NCI-H1092 (cell line): ENCODE measurements around the gene MDFIC2.
"Not testable (repeated sequence)": the region's sequence is repeated elsewhere in the genome, so short reads cannot be mapped to it uniquely, and the experiment has no call there.

Experiments
- DNase-seq: peaks from one replicate; lab custom pipeline; 2025; lab: John Stamatoyannopoulos, UW

Gene MDFIC2

DNA sequence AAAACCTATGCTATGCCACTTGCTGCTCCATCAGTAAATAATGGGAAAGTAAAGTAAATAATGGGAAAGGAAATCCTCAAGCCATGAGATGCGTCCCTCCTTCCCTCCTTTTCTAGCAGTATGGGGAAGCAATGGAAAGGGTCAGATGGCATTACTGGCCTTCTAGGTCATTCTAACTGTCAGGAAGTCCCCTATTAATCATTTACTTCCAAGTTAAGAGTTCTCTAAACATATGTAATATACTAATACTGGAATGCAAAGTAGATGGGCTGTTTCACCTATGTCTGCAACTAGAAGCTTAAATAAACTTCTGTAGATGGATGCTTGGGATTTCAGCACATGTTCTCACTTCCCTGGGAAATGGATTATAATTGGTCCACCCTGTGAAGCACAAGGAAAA is 55.9 kb downstream of the MDFIC2 start:
- no peak for DNase-seq

GRCh38 chr3:70250492-70250891 is 61.9 kb downstream of the MDFIC2 start:
- DNase-seq: no peak

- DNase-seq: no peak
Observed at GRCh38 chr3:70249509-70250160, 62.8 kb downstream of the MDFIC2 start.

DNA sequence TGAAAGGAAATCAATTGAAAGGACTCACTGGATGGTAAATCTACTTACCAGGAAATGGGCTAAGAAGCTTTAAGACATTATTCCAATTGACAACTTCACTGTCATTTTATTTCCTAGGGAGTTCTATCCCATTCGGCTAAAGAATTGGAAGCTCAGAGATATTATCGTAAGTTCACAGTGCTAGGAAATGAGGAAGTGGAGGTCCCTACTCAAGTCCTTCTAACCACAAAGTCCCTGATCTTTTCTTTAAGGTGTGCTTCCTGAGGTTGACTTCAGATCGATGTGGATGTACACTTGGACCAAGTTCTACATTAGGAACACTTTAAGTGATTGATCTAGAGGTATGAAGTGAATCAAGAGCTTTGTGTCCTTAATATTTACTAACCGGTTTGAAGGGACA is 63.6 kb downstream of the MDFIC2 start:
- no peak for DNase-seq

DNA sequence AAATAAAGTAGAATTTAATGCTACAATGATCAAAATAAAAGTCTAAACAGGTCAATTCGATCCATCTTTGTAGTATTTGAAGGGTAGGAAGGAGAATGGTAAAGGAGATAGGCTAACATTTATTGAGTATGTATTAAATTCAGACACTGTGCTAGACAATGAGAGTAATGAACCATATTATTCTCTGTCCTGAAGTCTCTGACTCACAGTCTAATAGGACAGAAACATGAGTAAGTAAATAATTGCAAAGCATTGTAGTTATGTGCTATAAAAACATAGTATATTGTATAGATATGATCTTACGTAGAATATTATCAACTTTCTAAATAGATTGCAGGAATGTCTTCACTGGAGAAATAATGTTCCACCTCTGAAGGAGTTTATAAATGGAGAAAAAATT is 64.5 kb downstream of the MDFIC2 start:
- no peak for DNase-seq

- DNase-seq: no peak
Observed at GRCh38 chr3:70245746-70246525, 66.5 kb downstream of the MDFIC2 start.

GRCh38 chr3:70244422-70244821 is 68.0 kb downstream of the MDFIC2 start:
- DNase-seq: no peak

GRCh38 chr3:70242297-70242882 is 70.0 kb downstream of the MDFIC2 start:
- DNase-seq: no peak

DNA sequence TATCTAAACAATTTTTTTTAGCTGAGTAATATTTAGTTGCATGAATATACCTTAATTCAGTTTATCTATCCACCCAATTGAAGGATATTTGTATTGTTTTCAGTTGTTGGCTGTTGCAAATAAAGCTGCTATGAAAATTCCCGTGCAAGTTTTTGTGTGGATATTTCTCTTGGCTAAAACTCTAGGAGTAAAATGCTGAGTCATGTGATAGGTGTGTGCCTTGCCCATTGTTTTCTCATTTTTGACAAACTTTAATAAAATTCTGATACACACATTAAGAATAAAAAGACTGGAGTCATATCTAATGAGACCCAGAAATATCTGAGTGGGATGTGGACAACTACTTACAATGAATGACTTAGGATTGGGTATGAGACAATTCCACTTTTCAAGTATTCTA is 78.6 kb downstream of the MDFIC2 start:
- DNase-seq: no peak

GRCh38 chr3:70233112-70233511 is 79.3 kb downstream of the MDFIC2 start:
- DNase-seq: no peak

DNA sequence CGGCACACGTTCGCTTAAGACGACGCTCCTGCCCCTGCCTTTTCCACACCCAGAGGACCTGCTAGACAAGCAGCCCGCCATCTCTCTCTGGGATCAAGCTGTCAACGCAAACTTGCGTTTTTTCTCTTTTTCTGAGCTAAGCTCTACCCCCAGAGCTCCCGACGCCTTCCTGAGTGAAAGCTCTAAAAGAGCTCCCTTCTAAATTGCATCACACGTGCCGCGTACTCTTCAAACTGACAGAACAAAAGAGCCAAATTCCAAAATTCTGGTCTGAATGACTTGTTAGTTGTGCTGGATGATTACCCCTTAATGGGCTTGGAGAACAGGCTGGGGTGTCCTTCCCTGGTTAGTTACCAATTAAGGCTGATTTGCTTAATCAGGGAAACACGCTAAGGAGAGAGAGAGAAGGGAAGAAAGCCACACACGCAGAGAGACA is 81.2 kb downstream of the MDFIC2 start:
- DNase-seq: no peak

DNA sequence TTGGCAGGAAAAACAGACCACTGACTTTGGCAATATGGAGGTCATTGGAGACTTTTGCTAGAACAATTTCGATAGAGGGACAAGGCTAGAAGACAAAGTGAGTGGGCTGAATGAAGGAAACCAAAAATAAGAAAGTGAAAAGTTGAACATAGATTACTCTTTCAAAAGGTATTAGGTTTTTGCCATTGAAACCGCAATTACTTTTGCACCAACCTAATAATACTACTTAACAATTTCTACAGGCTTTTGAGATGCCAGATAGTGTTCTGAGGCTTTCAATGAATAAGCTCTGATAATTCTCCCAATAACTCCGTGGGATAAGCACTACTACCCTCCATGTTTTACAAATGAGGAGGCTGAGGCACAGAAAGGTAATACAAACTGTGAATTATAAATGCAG is 85.0 kb downstream of the MDFIC2 start:
- DNase-seq: no peak

DNA sequence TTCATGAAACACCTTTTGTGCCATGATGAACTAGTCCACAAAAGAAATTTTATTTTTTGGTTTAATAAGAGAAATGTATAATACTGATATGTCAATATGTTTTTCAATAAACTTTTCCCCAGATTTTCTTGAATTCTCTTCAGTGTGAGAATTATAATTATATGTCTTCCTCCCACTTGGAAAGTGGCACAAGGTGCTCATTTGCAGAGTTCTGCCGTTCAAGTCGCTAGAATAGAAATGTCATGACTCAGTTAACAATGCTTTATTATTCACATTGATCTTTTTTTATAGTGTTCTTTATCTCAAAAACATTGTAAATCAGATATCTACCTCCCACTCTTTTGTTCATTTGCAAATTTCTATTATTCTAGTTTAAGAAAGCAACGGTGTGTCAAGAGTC is 87.3 kb downstream of the MDFIC2 start:
- no peak for DNase-seq

GRCh38 chr3:70224337-70224736 is 88.1 kb downstream of the MDFIC2 start:
- no peak for DNase-seq

DNA sequence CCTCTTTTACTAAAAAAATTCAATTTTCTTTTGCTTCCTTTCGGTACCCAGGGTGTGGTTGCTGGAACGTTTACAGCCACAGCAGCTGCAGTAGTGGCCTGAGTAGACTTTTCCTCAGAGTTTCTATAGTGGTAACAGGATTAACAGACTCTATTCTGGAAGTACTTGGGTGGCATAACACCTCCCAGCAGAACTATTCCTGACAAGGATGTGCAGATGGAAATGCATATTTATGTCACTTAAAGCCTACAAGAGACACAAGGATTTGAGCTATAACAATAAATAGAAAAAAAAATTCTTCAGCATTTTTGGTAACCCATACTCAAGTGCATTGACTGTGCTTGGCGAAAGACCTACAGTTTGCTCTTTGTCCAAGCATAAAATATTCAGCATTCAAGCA is 94.0 kb downstream of the MDFIC2 start:
- DNase-seq: no peak

DNA sequence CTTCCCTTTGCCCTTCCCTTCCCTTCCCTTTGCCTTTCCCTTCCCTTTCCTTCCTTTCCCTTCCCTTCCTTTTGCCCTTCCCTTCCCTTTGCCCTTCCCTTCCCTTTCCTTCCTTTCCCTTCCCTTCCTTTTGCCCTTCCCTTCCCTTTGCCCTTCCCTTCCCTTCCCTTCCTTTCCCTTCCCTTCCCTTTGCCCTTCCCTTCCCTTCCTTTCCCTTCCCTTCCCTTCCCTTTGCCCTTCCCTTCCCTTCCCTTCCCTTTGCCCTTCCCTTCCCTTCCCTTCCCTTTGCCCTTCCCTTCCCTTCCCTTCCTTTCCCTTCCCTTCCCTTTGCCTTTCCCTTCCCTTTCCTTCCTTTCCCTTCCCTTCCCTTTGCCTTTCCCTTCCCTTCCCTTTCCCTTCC is 101.2 kb downstream of the MDFIC2 start:
- not testable (repeated sequence) for DNase-seq

GRCh38 chr3:70201975-70202374 is 110.5 kb downstream of the MDFIC2 start:
- DNase-seq: no peak

DNA sequence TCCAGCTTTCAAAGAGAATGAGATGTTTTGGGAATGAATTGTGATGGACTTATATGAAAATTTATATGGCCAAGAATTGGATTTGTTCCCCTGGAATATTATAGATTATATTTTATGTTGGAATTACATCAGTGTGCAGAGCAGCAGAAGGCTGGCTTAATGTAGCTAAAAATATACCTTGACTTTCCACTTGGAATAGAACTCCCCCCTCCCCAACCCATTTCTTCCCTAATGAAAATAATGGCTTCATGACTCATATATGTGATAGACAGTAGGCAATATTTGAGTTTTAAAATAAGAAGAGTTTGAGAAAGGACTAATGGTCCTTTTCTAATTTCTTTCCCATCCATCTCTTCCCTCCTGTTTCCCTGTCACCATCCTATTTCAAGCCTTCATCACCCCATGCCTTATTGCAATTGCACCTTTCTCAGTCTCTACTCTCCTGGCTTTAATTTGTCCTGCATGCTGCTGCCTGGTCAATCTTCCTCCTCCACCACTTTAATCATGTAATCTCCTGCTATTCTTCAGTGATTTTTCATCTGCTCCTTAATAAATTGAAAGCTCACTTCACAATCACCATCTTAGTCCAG is 122.5 kb downstream of the MDFIC2 start:
- no peak for DNase-seq

GRCh38 chr3:70186221-70186620 is 126.2 kb downstream of the MDFIC2 start:
- DNase-seq: no peak

- no peak for DNase-seq
Observed at GRCh38 chr3:70185661-70186060, 126.8 kb downstream of the MDFIC2 start.

DNA sequence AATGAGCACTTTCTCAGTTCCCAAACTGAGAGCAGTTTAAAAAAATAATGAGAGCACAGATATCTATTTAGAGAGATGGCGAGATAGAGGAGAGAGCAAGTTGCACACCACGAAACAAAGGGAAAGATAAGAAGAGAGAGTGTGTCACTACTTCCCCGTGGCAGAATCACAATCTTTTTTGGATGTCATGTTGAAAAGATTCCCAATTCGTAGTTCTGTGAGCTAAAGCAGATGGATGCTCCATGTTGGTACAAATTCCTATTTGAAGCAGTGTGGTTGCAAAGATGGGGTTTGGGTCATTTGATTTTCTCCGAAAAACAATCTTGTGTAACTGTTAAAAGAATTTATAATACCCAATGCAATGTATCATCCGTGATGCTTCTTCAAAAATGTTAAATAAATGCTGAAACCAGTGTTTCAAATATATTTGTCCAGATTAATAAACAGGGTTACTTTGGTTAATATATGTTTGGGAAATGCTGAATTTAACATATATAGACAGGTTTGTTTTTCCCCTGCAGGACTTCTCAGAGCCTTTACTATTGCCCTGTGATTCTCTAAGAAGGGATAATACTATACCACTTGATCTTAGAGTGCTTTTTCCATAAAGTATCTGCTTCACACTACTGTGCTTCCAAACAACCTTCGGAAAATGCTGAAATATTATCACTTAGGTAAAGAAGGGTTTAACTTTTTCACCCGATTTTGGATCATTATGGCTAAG is 128.5 kb downstream of the MDFIC2 start:
- DNase-seq: no peak

DNA sequence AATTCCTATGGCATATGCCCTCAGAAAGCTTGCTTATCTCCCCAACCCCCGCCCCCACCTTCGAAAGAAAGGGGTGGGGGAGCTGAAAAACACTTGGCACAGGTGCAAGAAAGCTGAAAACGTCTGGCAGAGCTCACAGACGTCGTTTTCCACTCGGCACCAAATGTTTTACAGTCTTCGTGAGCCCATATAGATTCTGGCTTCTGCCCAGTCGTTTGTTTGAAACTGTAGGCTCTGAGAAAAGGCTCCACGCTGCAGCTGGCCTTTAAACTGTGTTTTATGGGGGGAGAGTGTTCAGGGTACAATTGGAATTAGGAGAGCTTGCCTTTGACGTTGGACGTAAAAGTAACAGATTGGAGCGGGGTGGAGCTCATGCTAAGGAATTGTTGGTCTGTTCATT is 130.3 kb downstream of the MDFIC2 start:
- no peak for DNase-seq
